Parathyroid adenoma (tissue), 2 donors: Measurements from ENCODE around the gene IL22RA2.
"Not testable (repeated sequence)": the region's sequence is repeated elsewhere in the genome, so short reads cannot be mapped to it uniquely, and the experiment has no call there.

Experiments
- H2AFZ ChIP-seq: fragments of 300-600 bp; sonication (generic); one replicate; pipeline ENCODE4 v1.7.0; 2017; ENCODE audit warnings: antibody characterized with exemption, mild to moderate bottlenecking
- H3K27ac ChIP-seq: fragments of 300-600 bp; sonication (generic); one replicate; pipeline ENCODE4 v1.7.0; 2017
- H3K27me3 ChIP-seq: fragments of 300-600 bp; sonication (generic); one replicate; pipeline ENCODE4 v1.7.0; 2017; ENCODE audit warnings: low read length; ENCODE audit not compliant: control insufficient read depth, insufficient read depth
- H3K36me3 ChIP-seq: fragments of 300-600 bp; sonication (generic); one replicate; pipeline ENCODE4 v1.7.0; 2017; ENCODE audit warnings: low read length; ENCODE audit not compliant: control insufficient read depth, insufficient read depth
- H3K4me1 ChIP-seq: fragments of 300-600 bp; sonication (generic); one replicate; pipeline ENCODE4 v1.7.0; 2017; ENCODE audit warnings: control low read depth
- H3K4me2 ChIP-seq: fragments of 300-600 bp; sonication (generic); one replicate; pipeline ENCODE4 v1.7.0; 2017; ENCODE audit warnings: low read length
- H3K4me3 ChIP-seq: fragments of 300-600 bp; sonication (generic); one replicate; pipeline ENCODE4 v1.7.0; 2017; ENCODE audit warnings: low read depth, low read length
- H3K79me2 ChIP-seq: fragments of 300-600 bp; sonication (generic); one replicate; pipeline ENCODE4 v1.7.0; 2017; ENCODE audit warnings: control low read depth
- H3K9ac ChIP-seq: fragments of 300-600 bp; sonication (generic); one replicate; pipeline ENCODE4 v1.7.0; 2017; ENCODE audit warnings: mild to moderate bottlenecking
- H3K9me3 ChIP-seq: fragments of 300-600 bp; sonication (generic); one replicate; pipeline ENCODE4 v1.7.0; 2017; ENCODE audit warnings: low read length; ENCODE audit not compliant: control insufficient read depth
- CTCF ChIP-seq: fragments of 300-600 bp; sonication (generic); IDR thresholded peaks from one replicate; pipeline ENCODE4 v1.7.0; 2017; ENCODE audit warnings: antibody characterized with exemption, mild to moderate bottlenecking
- donor health status: primary hyperparathyroidism.

IL22RA2 gene

GRCh38 chr6:137111296-137112066 is 62.0 kb downstream of the IL22RA2 start:
- no peak overlapping the region for H3K9ac ChIP-seq
- no peaks in the 10 kb centered on the region for H3K36me3 ChIP-seq
- H3K4me3 ChIP-seq: no peak overlapping the region
- TF ChIP-seq CTCF: no peak
- no peaks in the 10 kb centered on the region for H3K9me3 ChIP-seq
- no peaks in the 10 kb centered on the region for H3K27me3 ChIP-seq
- no peak overlapping the region for H2AFZ ChIP-seq
- no peak overlapping the region for H3K27ac ChIP-seq
- H3K4me2 ChIP-seq: no peak overlapping the region
- H3K4me1 ChIP-seq: peaks cover 8% of the 10 kb centered on the region
- no peaks in the 10 kb centered on the region for H3K79me2 ChIP-seq

- H3K27ac ChIP-seq: no peak overlapping the region
- H2AFZ ChIP-seq: no peak overlapping the region
- H3K4me2 ChIP-seq: no peak overlapping the region
- H3K27me3 ChIP-seq: no peaks in the 10 kb centered on the region
- no peaks in the 10 kb centered on the region for H3K9me3 ChIP-seq
- no peak for TF ChIP-seq CTCF
- H3K9ac ChIP-seq: no peak overlapping the region
- no peaks in the 10 kb centered on the region for H3K79me2 ChIP-seq
- H3K36me3 ChIP-seq: no peaks in the 10 kb centered on the region
- no peak overlapping the region for H3K4me3 ChIP-seq
- no peaks in the 10 kb centered on the region for H3K4me1 ChIP-seq
Measured at GRCh38 chr6:137107767-137108105, 65.7 kb downstream of the IL22RA2 start.

- H3K27ac ChIP-seq, H3K9me3 ChIP-seq, H2AFZ ChIP-seq, H3K27me3 ChIP-seq, H3K4me3 ChIP-seq, H3K79me2 ChIP-seq, H3K36me3 ChIP-seq, H3K9ac ChIP-seq, H3K4me1 ChIP-seq, H3K4me2 ChIP-seq: not testable (repeated sequence)
Measured at GRCh38 chr6:137107047-137107766, 66.2 kb downstream of the IL22RA2 start.

GRCh38 chr6:137106183-137106582 is 67.3 kb downstream of the IL22RA2 start:
- Histone ChIP-seq H3K79me2 (no peaks in the 10 kb centered on the region), H3K4me3 (no peak overlapping the region), H3K36me3 (no peaks in the 10 kb centered on the region), H3K9ac (no peak overlapping the region), H2AFZ (no peak overlapping the region), H3K4me2 (no peak overlapping the region), H3K27me3 (no peaks in the 10 kb centered on the region), H3K27ac (no peak overlapping the region), H3K4me1 (no peaks in the 10 kb centered on the region), H3K9me3 (no peaks in the 10 kb centered on the region)
- no peak for TF ChIP-seq CTCF

- H3K79me2 ChIP-seq: no peaks in the 10 kb centered on the region
- no peak overlapping the region for H3K4me3 ChIP-seq
- H3K4me2 ChIP-seq: no peak overlapping the region
- no peak overlapping the region for H3K9ac ChIP-seq
- no peak overlapping the region for H2AFZ ChIP-seq
- no peak overlapping the region for H3K27ac ChIP-seq
- H3K36me3 ChIP-seq: no peaks in the 10 kb centered on the region
- no peak for TF ChIP-seq CTCF
- no peaks in the 10 kb centered on the region for H3K9me3 ChIP-seq
- no peaks in the 10 kb centered on the region for H3K27me3 ChIP-seq
- H3K4me1 ChIP-seq: no peaks in the 10 kb centered on the region
Measured at GRCh38 chr6:137105375-137105774, 68.1 kb downstream of the IL22RA2 start.
